B cell (primary cell): Measurements from ENCODE around the gene TRIM41. TPM values are rescaled to one million over a fixed set of nuclear protein-coding genes. Genes with fewer than 3 reads are reported as not detected.

Source experiments
- ATAC-seq: fragments of 200-7000 bp; cut with Tn5 transposase; one replicate; pipeline ENCODE4 v1.10.0; 2021; ENCODE audit warnings: low read depth, mild to moderate bottlenecking, moderate number of reproducible peaks, moderate library complexity
- CTCF ChIA-PET: fragments of 350-600 bp; sonication (Branson Sonifier 250); formaldehyde crosslinking; loops from one replicate; lab custom pipeline; 2021; ENCODE audit warnings: antibody characterized with exemption, inconsistent platforms; lab: Charles Lee
- POLR2A ChIA-PET: fragments of 350-600 bp; sonication (Branson Sonifier 250); formaldehyde crosslinking; loops from one replicate; lab custom pipeline; 2021; ENCODE audit warnings: antibody characterized with exemption; lab: Charles Lee
- DNase-seq: peaks from one replicate; pipeline ENCODE4 v3.0.0; 2013
- H2AFZ ChIP-seq: 2 replicates; pipeline ENCODE4 v1.6.1; 2012; ENCODE audit warnings: mild to moderate bottlenecking, low read depth, low read length; ENCODE audit not compliant: insufficient read depth, poor library complexity, severe bottlenecking
- H3K27ac ChIP-seq, 2 donors: 1 replicate in 1 of 2; 2 replicates in 1 of 2; pipeline ENCODE4 v1.5.1; 2012 to 2013; ENCODE audit warnings: low read length in 2 of 2, mild to moderate bottlenecking in 2 of 2, moderate library complexity in 1 of 2
- H3K27me3 ChIP-seq, 4 experiments: fragments of 200-600 bp in 1 of 4; sonication (generic) in 1 of 4; replicated peaks in 1 of 4; 1 replicate in 2 of 4; 2 replicates in 2 of 4; pipeline versions ENCODE4 v1.6.1 to v1.7.0; 2013 to 2016; ENCODE audit warnings: low read length in 3 of 4, mild to moderate bottlenecking in 2 of 4, mixed read lengths in 1 of 4, moderate library complexity in 1 of 4; ENCODE audit not compliant: insufficient read depth in 4 of 4, control insufficient read depth in 3 of 4; ENCODE audit errors: control extremely low read depth in 1 of 4
- H3K36me3 ChIP-seq, 2 experiments: replicated peaks in 1 of 2; 1 replicate in 1 of 2; 2 replicates in 1 of 2; pipeline versions ENCODE4 v1.6.1 to v1.7.1; 2013; ENCODE audit warnings: low read length in 1 of 2; ENCODE audit not compliant: insufficient read depth in 2 of 2, control insufficient read depth in 1 of 2; ENCODE audit errors: control extremely low read depth in 1 of 2, extremely low read depth in 1 of 2
- H3K4me1 ChIP-seq, 2 donors: fragments of 200-600 bp in 1 of 2; sonication (generic) in 1 of 2; 1 replicate in 1 of 2; 2 replicates in 1 of 2; pipeline versions ENCODE4 v1.5.1 to v1.6.1; 2013 to 2017; ENCODE audit warnings: low read length in 2 of 2; ENCODE audit not compliant: control insufficient read depth in 2 of 2, insufficient read depth in 2 of 2
- H3K4me2 ChIP-seq: replicated peaks from 2 replicates; pipeline ENCODE3; 2012; ENCODE audit warnings: mild to moderate bottlenecking, low read depth, low read length; ENCODE audit not compliant: poor library complexity, severe bottlenecking
- H3K4me3 ChIP-seq, 5 experiments: fragments of 200-600 bp in 1 of 5; sonication (generic) in 1 of 5; 1 replicate in 3 of 5; 2 replicates in 2 of 5; pipeline versions ENCODE4 v1.5.1 to v1.7.0; 2011 to 2016; ENCODE audit warnings: low read length in 4 of 5, mild to moderate bottlenecking in 4 of 5, low read depth in 2 of 5, control low read depth in 1 of 5, moderate library complexity in 1 of 5; ENCODE audit not compliant: insufficient read depth in 1 of 5; ENCODE audit errors: control extremely low read depth in 1 of 5, extremely low read depth in 1 of 5
- H3K79me2 ChIP-seq: fragments of 200-600 bp; sonication (generic); one replicate; pipeline ENCODE4 v1.6.0; 2016; ENCODE audit warnings: low read length; ENCODE audit not compliant: control insufficient read depth, insufficient read depth
- H3K9ac ChIP-seq: fragments of 200-600 bp; sonication (generic); 2 replicates; pipeline ENCODE4 v1.6.1; 2017; ENCODE audit warnings: mild to moderate bottlenecking, low read length, moderate library complexity
- H3K9me3 ChIP-seq, 3 donors: one replicate each; pipeline versions ENCODE4 v1.6.1 to v1.7.1; 2013; ENCODE audit warnings: low read length in 2 of 3; ENCODE audit not compliant: control insufficient read depth in 2 of 3, insufficient read depth in 1 of 3; ENCODE audit errors: control extremely low read depth in 1 of 3
- H4K20me1 ChIP-seq: 2 replicates; pipeline ENCODE4 v1.6.0; 2012; ENCODE audit warnings: mild to moderate bottlenecking, low read length; ENCODE audit not compliant: insufficient read depth, control insufficient read depth, poor library complexity, severe bottlenecking
- H3K27ac Mint-ChIP-seq: one replicate; pipeline ENCODE4 v1.8.0; 2021; ENCODE audit warnings: mixed read lengths
- H3K27me3 Mint-ChIP-seq: one replicate; pipeline ENCODE4 v1.8.0; 2021; ENCODE audit warnings: mixed read lengths
- H3K4me1 Mint-ChIP-seq: one replicate; pipeline ENCODE4 v1.8.0; 2021; ENCODE audit warnings: mixed read lengths
- H3K4me3 Mint-ChIP-seq: one replicate; pipeline ENCODE4 v1.8.0; 2021; ENCODE audit warnings: mixed read lengths
- H3K9me3 Mint-ChIP-seq: one replicate; pipeline ENCODE4 v1.8.0; 2022; ENCODE audit warnings: mixed read lengths; ENCODE audit not compliant: insufficient read depth
- EZH2 ChIP-seq: IDR thresholded peaks from 2 replicates; pipeline ENCODE4 v1.6.1; 2012; ENCODE audit warnings: borderline replicate concordance, low read depth, mild to moderate bottlenecking, moderate library complexity, low read length; ENCODE audit not compliant: insufficient read depth, poor library complexity, severe bottlenecking
- WGBS: methylation state at CpG from one replicate; pipeline ENCODE4 v1.1.5; 2013; ENCODE audit warnings: missing lambda C conversion rate; ENCODE audit not compliant: insufficient coverage; 5-methylcytosine and 5-hydroxymethylcytosine counted together
- intact Hi-C: fragments of 100-400 bp; cut with micrococcal nuclease; formaldehyde crosslinking; loops from one replicate; pipeline ENCODE4 v1.10.0; 2022
- polyA plus RNA-seq: library from polyadenylated mRNA; depleted of rRNA; stranded (reverse); fragments of >200 nt; gene quantifications from 2 replicates; pipeline ENCODE4 v1.2.3, GENCODE V29; 2012
- total RNA-seq, 2 donors: library from RNA; stranded (reverse); fragments of 120-200 nt in 1 of 2; gene quantifications; 1 replicate in 1 of 2; 2 replicates in 1 of 2; pipeline versions ENCODE4 v1.2.3 to v1.2.4, GENCODE V29; 2013 to 2022
- TF ChIP-seq, protein P1 (sequence below): fragments of 200-600 bp; IDR thresholded peaks from one replicate; pipeline ENCODE4 v1.8.0; 2022; ENCODE audit warnings: antibody characterized with exemption, mild to moderate bottlenecking

The TRIM41 gene
- total and polyA plus RNA-seq, 2 donors (not counting 1 experiment from before 2014, with no cell fraction given) = 28.4 to 44.3 TPM

DNA sequence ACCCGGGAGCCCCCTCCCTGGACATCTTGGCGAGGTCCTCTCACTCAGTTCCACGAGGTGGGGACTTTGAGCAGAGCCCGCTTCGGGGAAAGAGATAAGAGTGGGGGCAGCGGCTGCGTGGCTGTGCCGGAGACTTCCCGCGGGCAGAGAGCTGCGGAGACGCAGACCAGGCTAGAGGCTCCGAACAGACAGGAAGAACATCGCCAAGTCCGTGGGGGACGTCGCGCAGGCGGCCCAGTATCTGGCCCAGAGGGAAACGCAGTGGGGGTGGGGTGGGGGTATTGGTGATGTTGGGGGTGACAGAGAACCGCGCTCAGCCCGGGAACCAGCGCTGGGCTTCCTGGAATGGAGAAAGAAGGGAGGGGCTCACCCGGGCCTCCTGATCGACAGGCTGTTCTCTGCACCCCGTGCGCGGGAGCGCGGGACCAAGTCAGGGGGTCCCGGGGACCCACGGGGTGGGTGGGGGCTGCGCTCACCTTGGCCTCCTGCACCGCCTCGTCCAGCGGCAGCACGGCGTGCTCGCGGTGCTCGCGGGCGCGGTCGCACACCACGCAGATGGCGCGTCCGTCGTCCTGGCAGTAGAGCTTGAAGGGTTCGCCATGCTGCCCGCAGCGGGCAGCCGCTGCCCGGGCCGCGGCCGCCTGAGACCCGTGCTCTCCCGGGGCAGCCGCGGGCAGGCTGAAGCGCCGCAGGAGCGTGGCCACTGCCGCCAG, 18.8 kb upstream of the TRIM41 start:
- peak overlapping the region; percentile 94 for H3K4me2 ChIP-seq
- POLR2A ChIA-PET = interaction anchor here (0.8 to 1.6 kb wide), 6 partner anchors 13 to 19 kb away, joined by 3 to 7 read pairs (median 3); partner anchors contain the start of gene TRIM41
- H4K20me1 ChIP-seq = no peaks in the 10 kb centered on the region
- Mint-ChIP-seq H3K9me3 (no peaks in the 10 kb centered on the region), H3K27ac (peak overlapping the region; percentile 79), H3K4me1 (peaks cover 48% of the 10 kb centered on the region), H3K4me3 (peak overlapping the region; percentile 98), H3K27me3 (peaks cover 14% of the 10 kb centered on the region)
- peak overlapping the region; percentile 69 for H2AFZ ChIP-seq
- H3K27ac ChIP-seq = no peak overlapping the region
- H3K4me3 ChIP-seq = peak overlapping the region in 4 of 5 experiments; percentile 28 to 71 (median 65)
- H3K9me3 ChIP-seq = peaks cover 0 to 20% (median 2%) of the 10 kb centered on the region in 3 donors
- H3K36me3 ChIP-seq = no peaks in the 10 kb centered on the region
- DNase-seq (peak; percentile 49), ATAC-seq (no peak)
- H3K27me3 ChIP-seq = peaks cover 0 to 26% (median 12%) of the 10 kb centered on the region in 4 experiments
- peaks cover 24 to 35% of the 10 kb centered on the region in 2 donors for H3K4me1 ChIP-seq
- CTCF ChIA-PET = interaction anchor here (1.2 to 7.9 kb wide), 2 partner anchors 13 to 20 kb away, joined by 3 to 105 read pairs; no protein-coding TSS in a partner anchor
- TF ChIP-seq EZH2 = no peak
- TF ChIP-seq, protein P1, sequence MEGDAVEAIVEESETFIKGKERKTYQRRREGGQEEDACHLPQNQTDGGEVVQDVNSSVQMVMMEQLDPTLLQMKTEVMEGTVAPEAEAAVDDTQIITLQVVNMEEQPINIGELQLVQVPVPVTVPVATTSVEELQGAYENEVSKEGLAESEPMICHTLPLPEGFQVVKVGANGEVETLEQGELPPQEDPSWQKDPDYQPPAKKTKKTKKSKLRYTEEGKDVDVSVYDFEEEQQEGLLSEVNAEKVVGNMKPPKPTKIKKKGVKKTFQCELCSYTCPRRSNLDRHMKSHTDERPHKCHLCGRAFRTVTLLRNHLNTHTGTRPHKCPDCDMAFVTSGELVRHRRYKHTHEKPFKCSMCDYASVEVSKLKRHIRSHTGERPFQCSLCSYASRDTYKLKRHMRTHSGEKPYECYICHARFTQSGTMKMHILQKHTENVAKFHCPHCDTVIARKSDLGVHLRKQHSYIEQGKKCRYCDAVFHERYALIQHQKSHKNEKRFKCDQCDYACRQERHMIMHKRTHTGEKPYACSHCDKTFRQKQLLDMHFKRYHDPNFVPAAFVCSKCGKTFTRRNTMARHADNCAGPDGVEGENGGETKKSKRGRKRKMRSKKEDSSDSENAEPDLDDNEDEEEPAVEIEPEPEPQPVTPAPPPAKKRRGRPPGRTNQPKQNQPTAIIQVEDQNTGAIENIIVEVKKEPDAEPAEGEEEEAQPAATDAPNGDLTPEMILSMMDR = no peak
- H3K79me2 ChIP-seq = no peaks in the 10 kb centered on the region
- WGBS = 1% methylated on average over 65 of the region's 67 CpGs
- intact Hi-C loops = no loop called here
- H3K9ac ChIP-seq = peak overlapping the region; percentile 65
